ENCODE results near the gene CBX1. TPM values are rescaled to one million over a fixed set of nuclear protein-coding genes. Genes with fewer than 3 reads are reported as not detected.

The CBX1 gene
- total and polyA plus RNA-seq, 2 of the 8 experiments (the other 6 are each of a cell fraction or from before 2014, with no cell fraction given): 38.7 to 173 TPM

GRCh38 chr17:48048384-48049126 is 52.7 kb downstream of the CBX1 start:
- peak overlapping the region; percentile 91 for H3K4ac ChIP-seq (replicated peaks; ENCODE audit: insufficient read length, low read depth, low read length)
- peak overlapping the region; percentile 81; the same call in 1 of the 2 replicates for H3K27ac ChIP-seq (ENCODE audit: low read depth, low read length)
- peak in 1 of 2 experiments; percentile 75 for DNase-seq (ENCODE audit: low read depth in 1 of 2, low spot score in 2 of 2)
- no peak overlapping the region for H2AFZ ChIP-seq (ENCODE audit: low read length)
- no peaks in the 10 kb centered on the region for H3K9me3 ChIP-seq (ENCODE audit: insufficient read depth in 2 of 2, low read depth in 1 of 2, low read length in 1 of 2)
- H3K4me1 ChIP-seq (replicated peaks in 1 of 4; ENCODE audit: control insufficient read depth in 3 of 4, insufficient read depth in 4 of 4, low read length in 3 of 4): peaks cover 11 to 35% (median 26%) of the 10 kb centered on the region in 4 experiments; a peak in 6 of 7 replicates
- H3K4me2 ChIP-seq (ENCODE audit: insufficient read depth in 1 of 2, low read depth in 2 of 2, low read length in 2 of 2): peak overlapping the region; percentile 79 to 89
- H2BK20ac ChIP-seq (ENCODE audit: low read length): no peak overlapping the region
- peak overlapping the region; percentile 16 for H3K14ac ChIP-seq (ENCODE audit: insufficient read length)
- no peaks in the 10 kb centered on the region; the same call in 1 of the 2 replicates for H3K79me1 ChIP-seq (ENCODE audit: low read depth, low read length)
- peak overlapping the region; percentile 97 for H3K56ac ChIP-seq (replicated peaks; ENCODE audit: insufficient read length, low read depth, low read length)
- peak overlapping the region; percentile 62; the same call in 1 of the 2 replicates for H2BK12ac ChIP-seq (ENCODE audit: low read depth, low read length)
- H3K23me2 ChIP-seq (ENCODE audit: low read depth, low read length): peaks cover 10% of the 10 kb centered on the region
- H3K79me2 ChIP-seq (ENCODE audit: control insufficient read depth in 1 of 2, insufficient read depth in 2 of 2, low read length in 2 of 2): peaks cover 13 to 61% of the 10 kb centered on the region in 2 experiments
- H3K27me3 ChIP-seq (replicated peaks in 1 of 4; ENCODE audit: control insufficient read depth in 3 of 4, extremely low read depth in 1 of 4, insufficient read depth in 3 of 4, low read length in 3 of 4): no peaks in the 10 kb centered on the region
- H4K5ac ChIP-seq (ENCODE audit: insufficient read length, low read depth, low read length): peak overlapping the region; percentile 86
- H2BK15ac ChIP-seq (ENCODE audit: low read length): peak overlapping the region; percentile 20; the same call in 1 of the 2 replicates
- H2BK120ac ChIP-seq (replicated peaks; ENCODE audit: low read depth, low read length): peak overlapping the region; percentile 58
- peak overlapping the region; percentile 97 for H4K8ac ChIP-seq (ENCODE audit: extremely low read depth, insufficient read depth, low read length)
- H3K36me3 ChIP-seq (ENCODE audit: control insufficient read depth in 2 of 4, insufficient read depth in 4 of 4, low read length in 3 of 4): peaks cover 2 to 23% (median 7%) of the 10 kb centered on the region in 4 experiments; a peak in 5 of 8 replicates
- FAIRE-seq: no peak
- H2BK5ac ChIP-seq (ENCODE audit: low read depth, low read length): peak overlapping the region; percentile 98
- H3K4me3 ChIP-seq (ENCODE audit: extremely low read depth in 1 of 4, insufficient read depth in 2 of 4, low read depth in 3 of 4, low read length in 4 of 4): peak overlapping the region; percentile 81 to 95 (median 88)
- H3K18ac ChIP-seq (ENCODE audit: extremely low read depth, low read length): peak overlapping the region; percentile 98
- H3K9ac ChIP-seq (replicated peaks in 1 of 4; ENCODE audit: extremely low read depth in 1 of 4, low read depth in 3 of 4, low read length in 3 of 4): peak overlapping the region; percentile 76 to 96 (median 83)
- WGBS, 2 experiments (ENCODE audit: extremely low coverage in 1 of 2, insufficient coverage in 1 of 2, insufficient read length in 1 of 2, insufficient replicate concordance in 2 of 2, low coverage in 1 of 2, low lambda C conversion rate in 2 of 2, missing lambda C conversion rate in 1 of 2): 1% methylated on average over 29 of the region's 53 CpGs; no CpG with 5 or more reads in 1 of the 2 experiments
- ChIA-PET CTCF (ENCODE audit: partially characterized antibody) (interaction anchor here (0.6 to 10.5 kb wide), 15 partner anchors 10 to 259 kb away, joined by 3 to 111 read pairs (median 7); no protein-coding TSS in a partner anchor), POLR2A (ENCODE audit: partially characterized antibody) (interaction anchor here (0.6 to 41.8 kb wide), 46 partner anchors 11 to 450 kb away, joined by 3 to 1227 read pairs (median 4); partner anchors contain the start of genes CBX1, CDK5RAP3, COPZ2 and NFE2L1)
- no peak overlapping the region for H3K23ac ChIP-seq (ENCODE audit: insufficient read length)
- H4K20me1 ChIP-seq (replicated peaks in 1 of 2; ENCODE audit: control insufficient read depth in 1 of 2, insufficient read depth in 2 of 2, low read length in 2 of 2): peaks cover 2 to 19% of the 10 kb centered on the region in 2 experiments
- H2AK5ac ChIP-seq (ENCODE audit: low read depth, low read length): peak overlapping the region; percentile 96; the same call in 1 of the 2 replicates
- H4K91ac ChIP-seq (replicated peaks; ENCODE audit: insufficient read length, low read length): peak overlapping the region; percentile 99
- TF ChIP-seq TBP (IDR thresholded peaks at IDR 0.05; ENCODE audit: low read depth, low read length): peak; percentile 87
- no peak for TF ChIP-seq HDAC6 (IDR thresholded peaks at IDR 0.05; ENCODE audit: low read depth, low read length)
- no peak for TF ChIP-seq HDAC2 (IDR thresholded peaks at IDR 0.05; ENCODE audit: borderline replicate concordance in 1 of 2, low read depth in 2 of 2, low read length in 2 of 2)
- peak; percentile 82 to 83 for TF ChIP-seq POLR2A (IDR thresholded peaks at IDR 0.05; ENCODE audit: control extremely low read depth in 1 of 2, low read depth in 2 of 2, low read length in 2 of 2)
- TF ChIP-seq TAF1 (IDR thresholded peaks at IDR 0.05; ENCODE audit: low read depth, low read length): peak; percentile 91
- no peak for TF ChIP-seq CHD2 (IDR thresholded peaks at IDR 0.05; ENCODE audit: low read length)
- TF ChIP-seq SIX5 (IDR thresholded peaks at IDR 0.05; ENCODE audit: low read depth, low read length): no peak
- no peak for TF ChIP-seq SUZ12 (IDR thresholded peaks at IDR 0.05; ENCODE audit: low read length)
- TF ChIP-seq MAFK (IDR thresholded peaks at IDR 0.05; ENCODE audit: low read depth, low read length): no peak
- peak in 1 of 2 experiments; percentile 61; a peak in 2 of 4 replicates for TF ChIP-seq SIN3A (conservative IDR thresholded peaks at IDR 0.05 in 1 of 2, IDR thresholded peaks at IDR 0.05 in 1 of 2; ENCODE audit: low read depth in 1 of 2, low read length in 2 of 2)
- no peak for TF ChIP-seq ATF3 (IDR thresholded peaks at IDR 0.05; ENCODE audit: insufficient read depth, low read depth, low read length)
